H1 (cell line): ENCODE results near the gene POLA2.

Source experiments
- EZH2 ChIP-seq: fragments of 200-600 bp; sonication (generic); IDR thresholded peaks from 2 replicates; pipeline ENCODE4 v1.7.1; 2012; ENCODE audit warnings: low read depth, mild to moderate bottlenecking, moderate library complexity, low read length, inconsistent platforms; ENCODE audit not compliant: severe bottlenecking
- JUN ChIP-seq: IDR thresholded peaks from 2 replicates; pipeline ENCODE4 v1.6.1; 2011; ENCODE audit warnings: low read depth, mild to moderate bottlenecking, improper control_type of control experiment, low read length
- POLR2A ChIP-seq, 2 experiments: IDR thresholded peaks; 1 replicate in 1 of 2; 2 replicates in 1 of 2; pipeline ENCODE4 v1.6.1; 2011; ENCODE audit warnings: low read depth in 2 of 2, low read length in 2 of 2, mild to moderate bottlenecking in 2 of 2; ENCODE audit errors: control extremely low read depth in 1 of 2
- RAD21 ChIP-seq, 2 experiments: IDR thresholded peaks in 1 of 2; conservative IDR thresholded peaks in 1 of 2; 2 replicates each; pipeline ENCODE4 v1.6.1; 2011; ENCODE audit warnings: low read depth in 2 of 2, low read length in 2 of 2, improper control_type of control experiment in 1 of 2, inconsistent platforms in 1 of 2, mild to moderate bottlenecking in 1 of 2, moderate library complexity in 1 of 2
- SIN3A ChIP-seq, 2 experiments: IDR thresholded peaks in 1 of 2; conservative IDR thresholded peaks in 1 of 2; 2 replicates each; pipeline ENCODE4 v1.6.1; 2011 to 2012; ENCODE audit warnings: low read length in 2 of 2, improper control_type of control experiment in 1 of 2, low read depth in 1 of 2, mild to moderate bottlenecking in 1 of 2
- SRF ChIP-seq: IDR thresholded peaks from 2 replicates; pipeline ENCODE4 v1.6.1; 2011; ENCODE audit warnings: mild to moderate bottlenecking, low read depth, low read length, moderate library complexity
- TBP ChIP-seq: IDR thresholded peaks from 2 replicates; pipeline ENCODE4 v1.6.1; 2011; ENCODE audit warnings: low read depth, low read length, improper control_type of control experiment
- TEAD4 ChIP-seq: IDR thresholded peaks from 2 replicates; pipeline ENCODE4 v1.6.1; 2012; ENCODE audit warnings: low read depth, low read length, inconsistent platforms, mixed read lengths
- TF ChIP-seq, protein P1 (sequence below), 3 experiments: IDR thresholded peaks; 1 replicate in 2 of 3; 2 replicates in 1 of 3; pipeline versions ENCODE4 v1.5.1 to v1.6.1; 2011; ENCODE audit warnings: low read length in 3 of 3, mild to moderate bottlenecking in 3 of 3, inconsistent platforms in 2 of 3, low read depth in 1 of 3, moderate library complexity in 1 of 3; ENCODE audit not compliant: insufficient read depth in 1 of 3; ENCODE audit errors: control extremely low read depth in 1 of 3
- TF ChIP-seq, protein P2 (sequence below): IDR thresholded peaks from 2 replicates; pipeline ENCODE4 v1.6.1; 2011; ENCODE audit warnings: low read length, improper control_type of control experiment

DNA sequence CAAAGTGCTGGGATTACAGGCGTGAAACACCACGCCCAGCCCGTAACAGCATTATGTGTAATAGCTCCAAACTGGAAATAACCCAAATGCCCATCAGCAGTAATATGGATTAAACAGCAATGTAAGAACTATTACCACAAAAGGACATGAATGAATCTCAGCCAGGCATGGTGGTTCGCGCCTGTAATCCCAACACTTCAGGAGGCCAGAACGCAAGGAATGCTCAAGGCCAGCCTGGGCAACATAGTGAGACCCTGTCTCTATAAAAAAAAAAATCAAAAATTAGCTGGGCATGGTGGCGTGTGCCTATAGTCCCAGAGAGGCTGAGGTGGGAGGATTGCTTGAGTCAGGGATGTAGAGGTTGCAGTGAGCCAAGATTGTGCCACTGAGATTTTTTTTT, 68.8 kb downstream of the POLA2 start:
- no peak for TF ChIP-seq SIN3A (conservative IDR thresholded peaks at IDR 0.05 in 1 of 2, IDR thresholded peaks at IDR 0.05 in 1 of 2; ENCODE audit: low read depth in 1 of 2, low read length in 2 of 2)
- TF ChIP-seq, protein P1, sequence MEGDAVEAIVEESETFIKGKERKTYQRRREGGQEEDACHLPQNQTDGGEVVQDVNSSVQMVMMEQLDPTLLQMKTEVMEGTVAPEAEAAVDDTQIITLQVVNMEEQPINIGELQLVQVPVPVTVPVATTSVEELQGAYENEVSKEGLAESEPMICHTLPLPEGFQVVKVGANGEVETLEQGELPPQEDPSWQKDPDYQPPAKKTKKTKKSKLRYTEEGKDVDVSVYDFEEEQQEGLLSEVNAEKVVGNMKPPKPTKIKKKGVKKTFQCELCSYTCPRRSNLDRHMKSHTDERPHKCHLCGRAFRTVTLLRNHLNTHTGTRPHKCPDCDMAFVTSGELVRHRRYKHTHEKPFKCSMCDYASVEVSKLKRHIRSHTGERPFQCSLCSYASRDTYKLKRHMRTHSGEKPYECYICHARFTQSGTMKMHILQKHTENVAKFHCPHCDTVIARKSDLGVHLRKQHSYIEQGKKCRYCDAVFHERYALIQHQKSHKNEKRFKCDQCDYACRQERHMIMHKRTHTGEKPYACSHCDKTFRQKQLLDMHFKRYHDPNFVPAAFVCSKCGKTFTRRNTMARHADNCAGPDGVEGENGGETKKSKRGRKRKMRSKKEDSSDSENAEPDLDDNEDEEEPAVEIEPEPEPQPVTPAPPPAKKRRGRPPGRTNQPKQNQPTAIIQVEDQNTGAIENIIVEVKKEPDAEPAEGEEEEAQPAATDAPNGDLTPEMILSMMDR (IDR thresholded peaks at IDR 0.05; ENCODE audit: control extremely low read depth in 1 of 3, insufficient read depth in 1 of 3, low read depth in 1 of 3, low read length in 3 of 3) = no peak
- TF ChIP-seq JUN = no peak
- no peak for TF ChIP-seq RAD21 (IDR thresholded peaks at IDR 0.05 in 1 of 2, conservative IDR thresholded peaks at IDR 0.05 in 1 of 2; ENCODE audit: low read depth in 2 of 2, low read length in 2 of 2)
- no peak for TF ChIP-seq TBP
- no peak for TF ChIP-seq EZH2
- TF ChIP-seq SRF = no peak
- no peak for TF ChIP-seq TEAD4
- TF ChIP-seq POLR2A (IDR thresholded peaks at IDR 0.05; ENCODE audit: control extremely low read depth in 1 of 2, low read depth in 2 of 2, low read length in 2 of 2) = no peak
- TF ChIP-seq, protein P2, sequence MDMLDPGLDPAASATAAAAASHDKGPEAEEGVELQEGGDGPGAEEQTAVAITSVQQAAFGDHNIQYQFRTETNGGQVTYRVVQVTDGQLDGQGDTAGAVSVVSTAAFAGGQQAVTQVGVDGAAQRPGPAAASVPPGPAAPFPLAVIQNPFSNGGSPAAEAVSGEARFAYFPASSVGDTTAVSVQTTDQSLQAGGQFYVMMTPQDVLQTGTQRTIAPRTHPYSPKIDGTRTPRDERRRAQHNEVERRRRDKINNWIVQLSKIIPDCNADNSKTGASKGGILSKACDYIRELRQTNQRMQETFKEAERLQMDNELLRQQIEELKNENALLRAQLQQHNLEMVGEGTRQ = no peak
